GM04503 (cell line): Measurements from ENCODE around the gene DPYSL5.

Experiments used
- DNase-seq: peaks from one replicate; pipeline ENCODE4 v3.0.0-alpha.2; 2012; ENCODE audit warnings: low read depth

Gene DPYSL5

DNA sequence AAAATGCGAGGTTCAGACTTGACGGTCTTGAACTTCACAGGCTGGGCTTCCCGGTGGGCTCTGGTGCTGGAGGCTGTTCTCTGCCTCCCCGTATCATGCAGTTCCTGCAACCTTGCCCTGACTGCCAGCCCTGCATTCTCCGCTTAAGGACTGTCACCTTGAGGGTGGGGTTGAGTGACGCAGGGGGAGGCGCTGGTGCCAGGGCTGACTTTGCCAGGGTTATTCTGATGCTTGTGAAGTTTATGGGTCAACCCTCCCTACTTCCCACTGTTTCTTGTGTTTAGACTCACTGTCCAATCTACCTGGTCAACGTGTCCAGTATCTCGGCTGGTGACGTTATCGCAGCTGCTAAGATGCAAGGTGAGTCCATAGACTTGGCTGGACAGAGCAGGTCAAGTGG is 85.0 kb downstream of the DPYSL5 start:
- no peak for DNase-seq

GRCh38 chr2:26933431-26934334 is 85.8 kb downstream of the DPYSL5 start:
- no peak for DNase-seq

DNA sequence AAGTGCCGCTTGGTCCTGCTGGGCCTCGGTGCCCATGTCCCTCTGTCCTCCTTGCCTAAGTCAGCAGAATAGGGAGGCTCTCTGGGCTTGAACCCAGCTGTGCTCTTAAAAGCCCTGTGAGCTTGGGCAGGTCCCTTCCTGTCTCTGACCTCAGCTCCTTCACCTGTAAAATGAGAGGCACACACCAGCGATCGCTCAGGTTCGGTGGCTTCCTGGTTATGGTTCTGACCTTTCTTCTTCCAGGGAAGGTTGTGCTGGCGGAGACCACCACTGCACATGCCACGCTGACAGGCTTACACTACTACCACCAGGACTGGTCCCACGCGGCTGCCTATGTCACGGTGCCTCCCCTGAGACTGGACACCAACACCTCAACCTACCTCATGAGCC is 86.4 kb downstream of the DPYSL5 start:
- DNase-seq: no peak

DNA sequence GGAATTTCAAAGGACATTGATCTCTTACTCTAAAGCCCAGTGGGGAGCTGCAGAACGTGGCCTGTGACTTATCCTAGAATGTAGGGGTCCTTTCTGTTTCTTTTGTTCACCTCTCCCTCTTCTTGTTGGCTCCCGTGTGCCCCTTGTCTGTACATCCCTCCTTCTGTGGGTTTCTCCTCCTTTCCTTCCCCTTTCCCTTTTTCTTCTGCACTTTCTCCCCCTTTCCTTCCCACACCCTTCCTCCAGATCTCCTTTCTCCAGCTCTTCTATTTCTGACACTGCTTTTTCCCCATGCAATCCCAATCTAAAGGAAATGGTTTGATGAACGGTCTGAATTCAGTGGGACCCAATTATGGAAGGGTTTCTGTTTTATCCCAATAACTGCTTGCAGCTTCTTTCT is 87.1 kb downstream of the DPYSL5 start:
- no peak for DNase-seq

GRCh38 chr2:26936855-26937254 is 88.9 kb downstream of the DPYSL5 start:
- DNase-seq: no peak

- no peak for DNase-seq
These were observed 90.6 kb downstream of the DPYSL5 start for GRCh38 chr2:26938399-26939118.

GRCh38 chr2:26940001-26940400 is 92.1 kb downstream of the DPYSL5 start:
- no peak for DNase-seq

- no peak for DNase-seq
These were observed 93.6 kb downstream of the DPYSL5 start for GRCh38 chr2:26941486-26941885.

GRCh38 chr2:26942543-26943295 is 94.8 kb downstream of the DPYSL5 start:
- no peak for DNase-seq

DNA sequence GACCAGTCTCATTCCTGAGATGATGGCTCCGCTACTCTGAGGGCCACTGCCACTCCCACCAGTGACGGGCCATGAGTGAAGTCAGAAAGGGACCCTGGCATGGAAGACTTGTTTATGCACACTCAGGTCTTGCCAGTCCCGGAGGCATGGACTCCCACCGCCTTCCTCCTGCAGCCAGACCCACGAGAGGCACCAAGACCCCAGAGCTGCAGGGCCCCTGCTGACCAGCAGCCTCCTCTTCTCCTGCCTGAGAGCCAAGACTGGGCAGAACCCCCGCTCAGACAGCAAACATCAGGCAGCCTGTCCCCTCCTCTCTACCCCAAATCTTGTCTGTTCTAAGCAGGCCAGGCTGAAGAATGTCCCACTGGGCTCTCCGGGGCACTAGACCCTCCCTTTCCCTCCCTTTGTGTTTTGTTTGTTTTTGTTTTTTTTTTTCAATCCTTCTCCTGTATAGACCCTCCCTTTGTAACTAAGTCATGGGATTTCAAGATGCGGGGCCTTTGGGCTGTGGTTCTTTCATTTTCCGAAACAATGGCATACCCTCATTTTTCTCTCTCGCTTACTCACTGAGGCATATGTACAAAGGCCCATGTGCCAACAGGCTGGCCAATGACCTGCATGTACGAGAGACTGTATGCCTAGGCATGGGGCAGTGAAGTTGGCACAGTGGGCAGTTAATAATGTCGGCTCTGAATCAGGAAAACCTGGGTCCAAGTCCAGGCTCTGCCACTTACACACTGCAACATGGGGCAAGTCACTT is 98.2 kb downstream of the DPYSL5 start:
- no peak for DNase-seq

GRCh38 chr2:26946841-26947784 is 99.2 kb downstream of the DPYSL5 start:
- DNase-seq: no peak

DNA sequence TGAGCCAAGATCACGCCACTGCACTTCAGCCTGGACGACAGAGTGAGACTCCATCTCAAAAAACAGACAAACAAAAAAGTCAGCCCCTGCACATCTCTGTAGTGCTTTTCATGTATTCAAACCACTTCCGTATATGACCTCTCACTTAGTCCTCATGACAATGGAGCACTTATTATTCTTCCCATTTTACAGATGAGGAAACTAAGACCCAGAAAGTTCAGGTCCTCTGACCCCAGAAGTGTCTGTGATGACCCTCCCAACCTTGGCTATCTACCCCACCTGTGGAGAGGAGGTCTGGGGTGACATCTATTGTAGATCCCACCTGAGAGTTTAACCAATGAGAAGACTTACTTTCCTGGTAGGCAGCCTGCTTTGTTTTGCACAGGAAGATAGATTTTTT is 100.9 kb downstream of the DPYSL5 start:
- no peak for DNase-seq

DNA sequence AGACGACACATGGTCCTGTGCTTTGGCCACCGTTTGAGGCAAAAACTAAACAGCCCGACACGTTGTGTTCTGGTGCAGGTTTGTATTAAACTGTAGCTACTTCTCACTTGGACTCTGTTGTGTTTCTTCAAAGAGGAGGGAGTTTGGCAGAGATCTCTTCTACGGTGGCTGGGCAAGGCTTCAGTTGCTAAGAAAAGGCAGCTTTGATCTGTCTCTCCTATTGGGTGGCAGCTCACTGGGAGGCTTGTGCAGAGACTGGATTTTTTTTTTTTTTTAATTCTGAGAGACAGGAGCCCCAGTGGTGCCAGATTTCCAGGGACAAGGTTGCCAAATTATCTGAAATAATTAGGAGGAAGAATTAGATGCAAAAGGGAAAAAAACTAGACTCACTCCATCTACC is 102.3 kb downstream of the DPYSL5 start:
- DNase-seq: no peak

DNA sequence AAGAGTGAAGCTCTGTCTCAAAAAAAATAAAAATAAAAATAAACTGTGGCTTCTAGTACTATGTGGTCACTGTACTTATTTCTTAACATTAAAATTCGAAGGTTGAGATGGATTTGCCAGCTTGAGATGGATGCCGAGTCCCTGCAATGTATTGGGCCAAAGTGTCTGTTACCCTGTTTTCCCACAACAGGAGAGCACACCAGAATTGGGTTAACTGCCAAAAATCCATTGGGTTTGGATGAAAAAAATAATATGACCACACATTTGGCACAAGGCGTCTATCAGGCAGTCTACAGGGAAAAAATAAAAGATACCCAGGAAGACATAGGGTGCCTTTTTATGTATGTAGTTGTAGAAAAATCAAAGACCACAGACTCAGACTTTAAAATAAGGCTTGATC is 103.3 kb downstream of the DPYSL5 start:
- no peak for DNase-seq

GRCh38 chr2:26952374-26952773 is 104.4 kb downstream of the DPYSL5 start:
- DNase-seq: no peak

DNA sequence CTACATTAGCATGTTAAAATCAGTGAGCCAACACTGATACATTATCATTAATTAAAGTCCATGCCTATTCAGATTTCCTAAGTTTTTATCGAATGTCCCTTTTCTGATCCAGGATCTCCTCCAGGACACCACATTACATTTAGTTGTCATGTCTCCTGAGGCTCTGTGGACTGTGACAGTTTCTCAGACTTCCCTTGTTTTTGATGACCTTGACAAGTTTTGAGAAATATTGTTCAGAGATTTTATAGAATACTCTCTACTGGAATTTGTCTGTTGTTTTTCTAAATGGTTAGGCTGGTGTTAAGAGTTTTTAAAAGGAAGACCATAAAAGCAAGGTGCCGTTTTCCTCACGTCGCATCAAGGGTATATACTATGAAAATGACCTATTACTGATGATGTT is 106.2 kb downstream of the DPYSL5 start:
- no peak for DNase-seq

GRCh38 chr2:26957041-26957440 is 109.1 kb downstream of the DPYSL5 start:
- no peak for DNase-seq

- no peak for DNase-seq
These were observed 109.6 kb downstream of the DPYSL5 start for GRCh38 chr2:26957534-26957933.

- no peak for DNase-seq
These were observed 111.4 kb downstream of the DPYSL5 start for GRCh38 chr2:26959331-26959730.

- DNase-seq: no peak
These were observed 116.7 kb downstream of the DPYSL5 start for GRCh38 chr2:26964446-26965130.
